ENCODE measurements around the gene IER5L. TPM values are rescaled to one million over a fixed set of nuclear protein-coding genes. Genes with fewer than 3 reads are reported as not detected.

Gene IER5L
- total and polyA plus RNA-seq, 2 donors from 2014 or later, result 18.0 to 46.9 TPM

- H3K9me3 ChIP-seq (ENCODE audit: control insufficient read depth in 2 of 3, insufficient read depth in 1 of 3, low read length in 3 of 3), result no peaks in the 10 kb centered on the region
- H3K9ac ChIP-seq (ENCODE audit: low read length in 3 of 3), result peak overlapping the region in 2 of 3 donors; percentile 61 to 100
- H3K36me3 ChIP-seq (ENCODE audit: control insufficient read depth in 2 of 3, insufficient read depth in 3 of 3, low read length in 3 of 3), result peaks cover 0 to 13% (median 3%) of the 10 kb centered on the region in 3 donors
- intact Hi-C loops (cut with DNase I), result loop anchor here (5.0 kb wide), 1 partner anchor 478 kb away; no protein-coding TSS in a partner anchor
- TF ChIP-seq CTCF (IDR thresholded peaks at IDR 0.05; ENCODE audit: borderline replicate concordance, extremely low read depth, insufficient read depth), result peak; percentile 90
- peak overlapping the region; percentile 99 to 100 for H3K27ac ChIP-seq (ENCODE audit: low read depth in 2 of 2, low read length in 2 of 2)
- H3K27me3 ChIP-seq (ENCODE audit: control insufficient read depth, insufficient read depth, low read length), result no peaks in the 10 kb centered on the region
- peak overlapping the region; percentile 22 to 65 (median 30) for H3K4me3 ChIP-seq (ENCODE audit: low read length in 3 of 3)
- peaks cover 11 to 61% (median 59%) of the 10 kb centered on the region in 3 donors for H3K4me1 ChIP-seq (ENCODE audit: control insufficient read depth in 2 of 3, insufficient read depth in 2 of 3, low read depth in 1 of 3, low read length in 3 of 3)
- DNase-seq (peak; percentile 86 to 96 (median 91)), FAIRE-seq (peak; percentile 57)
Measured at GRCh38 chr9:129139233-129139992, 38.6 kb downstream of the IER5L start.

GRCh38 chr9:129138476-129139232, 39.4 kb downstream of the IER5L start:
- TF ChIP-seq CTCF (IDR thresholded peaks at IDR 0.05; ENCODE audit: borderline replicate concordance, extremely low read depth, insufficient read depth), result no peak
- FAIRE-seq (no peak), DNase-seq (peak in 4 of 5 donors; percentile 11 to 91 (median 58))
- intact Hi-C loops (cut with DNase I), result loop anchor here (5.0 kb wide), 1 partner anchor 479 kb away; no protein-coding TSS in a partner anchor
- H3K27me3 ChIP-seq (ENCODE audit: control insufficient read depth, insufficient read depth, low read length), result no peaks in the 10 kb centered on the region
- no peaks in the 10 kb centered on the region for H3K9me3 ChIP-seq (ENCODE audit: control insufficient read depth in 2 of 3, insufficient read depth in 1 of 3, low read length in 3 of 3)
- peaks cover 11 to 57% (median 54%) of the 10 kb centered on the region in 3 donors for H3K4me1 ChIP-seq (ENCODE audit: control insufficient read depth in 2 of 3, insufficient read depth in 2 of 3, low read depth in 1 of 3, low read length in 3 of 3)
- peaks cover under 1 to 16% (median 5%) of the 10 kb centered on the region in 3 donors for H3K36me3 ChIP-seq (ENCODE audit: control insufficient read depth in 2 of 3, insufficient read depth in 3 of 3, low read length in 3 of 3)
- peak overlapping the region; percentile 99 to 100 for H3K27ac ChIP-seq (ENCODE audit: low read depth in 2 of 2, low read length in 2 of 2)
- H3K9ac ChIP-seq (ENCODE audit: low read length in 3 of 3), result peak overlapping the region in 2 of 3 donors; percentile 61 to 100
- H3K4me3 ChIP-seq (ENCODE audit: low read length in 3 of 3), result no peak overlapping the region

- no peak for FAIRE-seq
- Histone ChIP-seq H3K4me1 (ENCODE audit: control insufficient read depth in 2 of 3, insufficient read depth in 2 of 3, low read depth in 1 of 3, low read length in 3 of 3) (peaks cover 8 to 52% (median 48%) of the 10 kb centered on the region in 3 donors), H3K27me3 (ENCODE audit: control insufficient read depth, insufficient read depth, low read length) (no peaks in the 10 kb centered on the region)
Measured at GRCh38 chr9:129138144-129138462, 40.0 kb downstream of the IER5L start.

More at GRCh38 chr9:129138144-129138462, 40.0 kb downstream of the IER5L start:
- intact Hi-C loops (cut with DNase I), result loop anchor here (5.0 kb wide), 1 partner anchor 479 kb away; no protein-coding TSS in a partner anchor
- no peaks in the 10 kb centered on the region for H3K9me3 ChIP-seq (ENCODE audit: control insufficient read depth in 2 of 3, insufficient read depth in 1 of 3, low read length in 3 of 3)
- peak in 2 of 5 donors; percentile 58 to 70 for DNase-seq
- H3K4me3 ChIP-seq (ENCODE audit: low read length in 3 of 3), result no peak overlapping the region
- H3K9ac ChIP-seq (ENCODE audit: low read length in 3 of 3), result peak overlapping the region in 1 of 3 donors; percentile 100
- H3K36me3 ChIP-seq (ENCODE audit: control insufficient read depth in 2 of 3, insufficient read depth in 3 of 3, low read length in 3 of 3), result peaks cover 4 to 21% (median 8%) of the 10 kb centered on the region in 3 donors
- H3K27ac ChIP-seq (ENCODE audit: low read depth in 2 of 2, low read length in 2 of 2), result peak overlapping the region; percentile 99 to 100
- no peak for TF ChIP-seq CTCF (IDR thresholded peaks at IDR 0.05; ENCODE audit: borderline replicate concordance, extremely low read depth, insufficient read depth)

All from kidney (tissue), 14 donors.